Sigmoid colon (tissue), 4 donors: ENCODE results near the gene THYN1.

Experiments used
- POLR2AphosphoS5 ChIP-seq, 4 donors: sonication (generic); formaldehyde crosslinking; IDR thresholded peaks; one replicate each; pipeline ENCODE4 v1.6.1; 2017; ENCODE audit warnings: antibody characterized with exemption in 4 of 4
- TF ChIP-seq, protein P1 (sequence below), 4 experiments: fragments of 450-650 bp in 3 of 4; fragments of 200-600 bp in 1 of 4; IDR thresholded peaks; one replicate each; pipeline ENCODE4 v1.5.1; 2016 to 2019; ENCODE audit warnings: antibody characterized with exemption in 4 of 4, mild to moderate bottlenecking in 3 of 4, moderate library complexity in 2 of 4

DNA sequence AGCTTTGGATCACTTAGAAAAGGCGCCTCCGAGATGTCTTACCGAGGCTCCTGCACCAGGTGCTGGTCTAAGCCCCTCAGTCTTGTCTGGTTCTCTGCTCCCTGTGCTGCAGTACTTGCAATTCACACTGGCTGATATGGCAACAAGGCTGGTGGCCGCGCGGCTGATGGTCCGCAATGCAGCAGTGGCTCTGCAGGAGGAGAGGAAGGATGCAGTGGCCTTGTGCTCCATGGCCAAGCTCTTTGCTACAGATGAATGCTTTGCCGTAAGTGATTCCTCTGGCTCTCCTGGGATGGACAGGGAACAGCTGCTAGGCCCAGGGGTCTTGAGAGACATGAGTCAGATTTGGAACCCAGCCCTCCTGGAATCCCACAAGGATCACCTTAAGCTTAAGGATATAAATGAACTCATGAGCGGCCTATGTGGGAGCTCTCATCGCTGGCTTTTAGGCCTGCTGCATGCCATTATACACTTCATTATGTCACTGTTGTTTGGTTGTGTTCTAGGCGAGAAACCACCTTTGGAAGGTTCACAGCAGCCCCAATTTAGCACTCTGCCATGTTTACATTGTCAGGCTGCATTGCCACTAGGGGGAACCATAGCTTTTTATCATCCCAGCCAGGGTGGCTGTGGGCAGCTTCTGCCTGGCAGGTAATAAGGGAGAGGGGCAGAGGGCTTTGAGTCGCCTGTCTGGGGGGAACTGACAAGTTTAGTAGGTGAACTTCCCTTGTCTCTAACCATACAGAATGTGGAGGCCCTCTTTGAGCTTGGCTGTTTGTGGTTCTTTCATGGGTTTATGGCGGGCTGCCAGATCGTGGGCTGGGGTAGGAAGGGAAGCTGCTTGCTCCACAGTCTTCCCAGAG, 8.7 kb upstream of the THYN1 start:
- TF ChIP-seq, protein P1, sequence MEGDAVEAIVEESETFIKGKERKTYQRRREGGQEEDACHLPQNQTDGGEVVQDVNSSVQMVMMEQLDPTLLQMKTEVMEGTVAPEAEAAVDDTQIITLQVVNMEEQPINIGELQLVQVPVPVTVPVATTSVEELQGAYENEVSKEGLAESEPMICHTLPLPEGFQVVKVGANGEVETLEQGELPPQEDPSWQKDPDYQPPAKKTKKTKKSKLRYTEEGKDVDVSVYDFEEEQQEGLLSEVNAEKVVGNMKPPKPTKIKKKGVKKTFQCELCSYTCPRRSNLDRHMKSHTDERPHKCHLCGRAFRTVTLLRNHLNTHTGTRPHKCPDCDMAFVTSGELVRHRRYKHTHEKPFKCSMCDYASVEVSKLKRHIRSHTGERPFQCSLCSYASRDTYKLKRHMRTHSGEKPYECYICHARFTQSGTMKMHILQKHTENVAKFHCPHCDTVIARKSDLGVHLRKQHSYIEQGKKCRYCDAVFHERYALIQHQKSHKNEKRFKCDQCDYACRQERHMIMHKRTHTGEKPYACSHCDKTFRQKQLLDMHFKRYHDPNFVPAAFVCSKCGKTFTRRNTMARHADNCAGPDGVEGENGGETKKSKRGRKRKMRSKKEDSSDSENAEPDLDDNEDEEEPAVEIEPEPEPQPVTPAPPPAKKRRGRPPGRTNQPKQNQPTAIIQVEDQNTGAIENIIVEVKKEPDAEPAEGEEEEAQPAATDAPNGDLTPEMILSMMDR (IDR thresholded peaks at IDR 0.05), result peak in 3 of 4 experiments; percentile 12 to 35 (median 17)
- no peak for TF ChIP-seq POLR2AphosphoS5 (IDR thresholded peaks at IDR 0.05)
